ENCODE data around the gene TLNRD1.

The TLNRD1 gene

DNA sequence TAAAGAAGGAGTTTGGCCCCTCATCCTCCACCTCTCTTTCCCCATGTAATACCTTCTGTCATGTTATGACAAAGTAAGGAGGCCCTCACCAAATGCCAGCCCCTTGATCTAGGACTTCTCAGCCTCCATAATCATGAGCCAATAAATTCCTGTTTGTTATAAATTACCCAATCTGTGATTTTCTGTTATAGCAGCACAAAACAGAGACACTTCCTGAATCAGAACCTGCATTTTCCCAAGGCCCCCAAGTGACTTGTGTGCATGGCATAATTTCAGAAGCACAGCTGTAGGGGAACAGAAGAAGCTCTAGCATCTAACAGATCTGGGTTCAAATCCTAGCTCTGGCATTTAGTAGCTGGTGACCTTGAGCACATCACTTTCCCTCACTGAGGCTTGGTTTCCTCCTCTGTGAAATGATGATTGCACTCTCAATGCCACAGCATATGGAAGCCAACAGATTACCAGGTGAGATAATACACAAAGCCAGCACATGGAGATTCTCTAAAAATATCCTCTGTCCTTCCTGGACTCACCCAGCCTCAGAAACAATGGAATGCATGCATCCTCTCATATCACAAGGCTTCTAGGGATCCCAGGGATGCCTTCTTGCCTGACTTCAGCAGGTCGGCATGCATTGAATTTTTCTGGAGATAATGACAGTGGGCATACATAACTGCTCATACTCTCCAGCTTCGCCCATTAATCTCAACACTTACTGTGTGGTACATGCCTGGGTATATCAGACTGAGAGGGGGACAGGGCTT is 26.3 kb downstream of the TLNRD1 start:
- peak; percentile 17 for DNase-seq (ENCODE audit: low spot score)

DNA sequence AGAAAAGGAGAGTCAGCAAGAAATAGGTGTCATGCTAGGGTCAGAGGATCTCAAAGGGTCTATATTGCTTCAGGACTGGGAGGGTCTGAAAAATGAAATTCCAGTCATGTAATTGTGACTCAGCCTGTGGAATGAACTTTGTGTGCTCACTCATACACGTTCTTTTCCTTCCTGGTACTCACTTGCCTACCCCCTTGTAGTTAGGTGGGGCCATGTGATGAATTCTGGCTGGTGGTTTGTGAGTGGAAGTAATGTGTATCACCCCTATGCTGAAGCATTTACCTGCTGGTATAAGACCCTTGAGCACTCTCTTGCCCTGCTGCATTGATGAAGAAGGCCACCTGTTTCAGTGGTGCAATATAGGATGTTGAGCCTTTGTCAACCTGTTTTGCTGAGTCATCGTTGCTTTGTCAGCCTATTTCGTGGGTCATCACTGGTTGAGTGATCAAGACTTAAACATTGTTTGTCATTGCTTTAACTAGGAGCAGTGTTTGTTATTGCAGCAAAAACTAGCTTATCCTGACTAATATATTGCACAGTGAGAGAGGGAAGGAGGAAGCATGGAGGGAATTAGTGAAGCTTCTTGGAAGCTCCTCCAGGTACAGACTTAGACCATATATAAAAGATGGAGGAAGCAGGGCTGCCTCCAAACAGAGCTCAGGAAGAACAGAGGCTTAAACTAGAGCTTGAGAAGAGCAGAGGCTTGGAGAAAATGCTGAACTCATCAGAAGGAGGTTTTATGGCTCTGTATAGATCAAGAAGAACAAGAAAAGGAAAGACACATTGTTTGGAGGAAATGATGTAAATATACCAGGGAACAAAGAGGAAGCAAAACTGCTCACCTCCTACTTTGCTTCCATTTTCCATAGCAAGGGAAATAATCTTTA is 28.9 kb downstream of the TLNRD1 start:
- peak; percentile 31 for DNase-seq (ENCODE audit: low spot score)

DNA sequence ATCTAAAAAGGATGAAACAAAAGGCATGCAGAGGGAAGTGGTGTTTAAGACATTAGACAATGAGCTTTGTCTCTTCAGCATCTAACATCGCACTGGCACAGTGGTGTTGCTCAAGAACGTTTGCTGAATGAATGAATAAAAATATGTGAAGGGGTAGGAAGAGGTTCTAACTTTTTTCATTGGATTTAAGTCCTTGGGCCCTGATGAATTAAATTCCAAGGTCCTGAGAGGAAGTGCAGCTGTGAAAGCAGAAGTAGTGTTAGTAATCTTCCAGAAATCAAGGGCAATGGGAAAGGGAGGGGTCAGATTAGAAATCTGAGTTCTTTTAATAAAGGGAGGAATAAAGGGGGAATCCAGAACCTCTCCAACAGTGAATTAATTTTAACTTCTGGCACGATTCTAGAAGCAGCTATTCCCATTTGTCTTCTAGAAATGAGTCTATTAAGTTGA is 29.6 kb downstream of the TLNRD1 start:
- DNase-seq (ENCODE audit: low spot score) = no peak

DNA sequence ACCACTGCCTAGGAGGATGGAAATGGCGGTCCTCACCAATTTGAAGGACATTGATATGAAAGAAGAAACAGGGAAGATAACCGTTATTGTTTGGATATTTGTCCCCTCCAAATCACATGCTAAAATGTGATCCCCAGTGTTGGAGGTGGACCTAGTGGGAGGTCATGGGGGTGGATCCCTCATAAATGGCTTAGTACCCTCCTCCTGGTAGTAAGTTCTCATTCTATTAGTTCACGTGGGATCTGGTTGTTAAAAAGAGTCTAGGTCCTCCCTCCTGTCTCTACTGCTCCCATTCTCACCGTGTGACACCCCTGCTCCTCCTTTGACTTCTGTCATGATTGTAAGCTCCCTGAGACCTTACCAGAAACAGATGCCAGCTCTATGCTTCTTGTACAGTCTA is 30.5 kb downstream of the TLNRD1 start:
- DNase-seq (ENCODE audit: low spot score) = no peak

DNA sequence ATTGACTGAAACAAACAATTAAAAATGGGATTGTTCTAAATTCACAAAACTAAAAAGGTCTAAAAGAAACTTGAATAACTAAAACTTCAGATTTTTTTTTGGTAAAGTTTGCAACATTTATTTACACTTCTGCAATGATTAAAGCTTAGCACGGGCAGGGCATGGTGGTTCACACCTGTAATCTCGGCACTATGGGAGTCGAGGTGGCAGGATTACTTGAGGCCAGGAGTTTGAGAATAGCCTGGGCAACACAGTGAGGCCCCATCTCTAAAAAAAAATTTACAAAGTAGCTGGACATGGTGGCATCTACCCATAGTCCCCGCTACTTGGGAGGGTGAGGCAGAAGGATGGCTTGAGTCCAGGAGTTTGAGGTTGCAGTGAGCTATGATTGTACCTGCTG is 31.6 kb downstream of the TLNRD1 start:
- DNase-seq (ENCODE audit: low spot score) = no peak

DNA sequence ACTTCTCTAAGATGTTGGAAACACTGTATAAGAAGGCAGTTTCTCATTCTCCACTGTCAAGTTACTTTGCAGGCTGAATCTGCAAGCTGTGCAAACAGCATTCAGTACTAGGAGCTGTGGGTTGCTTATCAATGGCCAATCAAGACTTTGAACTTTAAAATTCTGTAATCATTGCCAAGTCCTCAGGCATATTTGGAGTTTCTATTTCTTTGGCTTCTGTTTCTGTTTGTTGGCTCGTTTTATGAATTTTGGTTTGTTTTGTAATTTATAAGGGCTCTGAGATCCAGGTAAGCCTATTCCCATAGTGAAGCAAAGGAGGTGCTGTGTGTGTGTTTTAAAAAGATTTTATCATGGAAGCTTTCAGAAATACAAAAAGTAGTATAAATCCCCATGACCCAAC is 32.1 kb downstream of the TLNRD1 start:
- DNase-seq (ENCODE audit: low spot score) = no peak

GRCh38 chr15:81033508-81033907 is 32.8 kb downstream of the TLNRD1 start:
- no peak for DNase-seq (ENCODE audit: low spot score)

GRCh38 chr15:81037952-81038743 is 37.4 kb downstream of the TLNRD1 start:
- DNase-seq (ENCODE audit: low spot score) = no peak

- DNase-seq (ENCODE audit: low spot score) = no peak
These were observed 38.4 kb downstream of the TLNRD1 start for GRCh38 chr15:81038975-81039607.

DNA sequence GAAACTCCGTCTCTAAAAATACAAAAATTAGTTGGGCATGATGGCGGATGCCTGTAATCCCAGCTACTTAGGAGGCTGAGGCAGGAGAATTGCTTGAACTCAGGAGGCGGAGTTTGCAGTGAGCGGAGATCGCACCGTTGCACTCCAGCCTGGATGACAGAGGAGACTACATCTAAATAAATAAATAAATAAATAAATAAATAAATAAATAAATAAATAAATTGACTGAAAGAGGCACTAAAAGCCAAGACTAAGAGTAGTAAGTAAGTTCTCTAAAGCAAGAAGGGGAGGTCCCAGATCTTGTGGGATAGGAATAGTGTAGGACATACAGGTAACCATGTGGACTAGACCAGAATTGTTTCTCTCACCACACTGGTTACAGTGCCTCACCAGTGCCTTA is 40.0 kb downstream of the TLNRD1 start:
- no peak for DNase-seq (ENCODE audit: low spot score)

GRCh38 chr15:81043281-81043934 is 42.7 kb downstream of the TLNRD1 start:
- DNase-seq (ENCODE audit: low spot score) = no peak

GRCh38 chr15:81043935-81044575 is 43.3 kb downstream of the TLNRD1 start:
- no peak for DNase-seq (ENCODE audit: low spot score)

DNA sequence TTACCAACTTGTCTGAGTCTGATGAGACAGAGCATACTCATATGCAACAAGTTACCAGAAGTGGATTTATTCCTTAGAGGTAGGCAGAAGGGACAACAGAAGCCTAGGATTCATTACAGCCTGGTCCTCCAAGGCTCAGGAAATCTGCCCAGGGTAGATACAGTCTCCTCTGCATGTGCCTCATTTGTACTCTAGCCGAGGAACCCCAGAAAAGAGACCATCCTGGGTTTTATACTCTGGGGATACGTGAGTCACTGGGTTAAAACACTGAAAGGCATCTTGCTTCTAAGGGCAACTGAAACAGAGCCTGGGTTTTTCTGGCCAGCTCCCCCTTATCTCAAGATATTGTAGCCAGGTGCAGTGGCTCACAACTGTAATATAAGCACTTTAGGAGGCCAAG is 45.6 kb downstream of the TLNRD1 start:
- DNase-seq (ENCODE audit: low spot score) = no peak

GRCh38 chr15:81047928-81048327 is 47.2 kb downstream of the TLNRD1 start:
- no peak for DNase-seq (ENCODE audit: low spot score)

GRCh38 chr15:81049835-81050234 is 49.1 kb downstream of the TLNRD1 start:
- no peak for DNase-seq (ENCODE audit: low spot score)

DNA sequence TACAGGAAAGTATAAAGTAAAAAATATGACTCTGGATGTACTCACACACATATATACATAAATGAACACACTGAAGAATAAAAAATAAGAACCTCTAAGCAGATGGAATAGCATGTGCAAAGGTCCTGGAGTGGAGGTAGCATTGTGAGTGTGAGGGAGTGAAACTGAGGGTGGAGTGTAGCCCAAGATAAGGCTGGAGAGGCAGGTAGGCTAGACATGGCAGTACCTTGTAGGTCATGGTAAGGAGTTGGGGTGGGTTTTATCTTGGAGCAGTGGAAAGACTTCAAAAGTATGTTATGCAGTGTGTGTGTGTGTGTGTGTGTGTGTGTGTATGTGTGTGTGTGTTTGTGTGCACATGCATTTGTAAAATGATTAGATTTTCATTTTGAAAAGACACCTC is 49.5 kb downstream of the TLNRD1 start:
- no peak for DNase-seq (ENCODE audit: low spot score)

GRCh38 chr15:81050805-81051204 is 50.1 kb downstream of the TLNRD1 start:
- DNase-seq (ENCODE audit: low spot score) = no peak

- no peak for DNase-seq (ENCODE audit: low spot score)
These were observed 51.3 kb downstream of the TLNRD1 start for GRCh38 chr15:81052046-81052445.

DNA sequence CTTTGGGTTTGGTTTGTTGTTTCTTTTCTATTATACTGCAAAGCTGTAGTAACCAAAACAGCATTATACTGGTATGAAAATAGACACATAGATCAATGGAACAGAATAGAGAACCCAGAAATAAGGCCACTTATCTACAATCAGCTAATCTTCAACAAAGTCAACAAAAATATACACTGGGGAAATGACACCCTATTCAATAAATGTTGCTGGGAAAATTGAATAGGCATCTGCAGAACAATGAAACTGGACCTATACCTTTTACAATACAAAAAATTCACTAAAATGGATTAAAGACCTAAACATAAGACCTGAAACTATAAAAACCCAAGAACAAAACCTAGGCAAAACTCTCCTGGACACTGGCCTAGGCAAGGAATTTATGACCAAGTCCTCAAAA is 52.9 kb downstream of the TLNRD1 start:
- no peak for DNase-seq (ENCODE audit: low spot score)

GRCh38 chr15:81054236-81054635 is 53.5 kb downstream of the TLNRD1 start:
- peak; percentile 17 for DNase-seq (ENCODE audit: low spot score)
